HG03469 (cell line): ENCODE data around the gene RNF180.
"Not testable (repeated sequence)": the region's sequence is repeated elsewhere in the genome, so short reads cannot be mapped to it uniquely, and the experiment has no call there.

Experiments
- ATAC-seq: cut with Tn5 transposase; IDR thresholded peaks from one replicate; pipeline ENCODE4 v1.9.1; 2021; ENCODE audit warnings: mild to moderate bottlenecking, moderate library complexity, moderate number of reproducible peaks; ENCODE audit not compliant: unreplicated experiment

Gene RNF180

GRCh38 chr5:64176301-64176700 lies 10.7 kb downstream of the RNF180 start:
- no peak for ATAC-seq

- ATAC-seq: no peak
These were observed 15.2 kb downstream of the RNF180 start for GRCh38 chr5:64180661-64181343.

- no peak for ATAC-seq
These were observed 15.8 kb downstream of the RNF180 start for GRCh38 chr5:64181440-64181839.

- no peak for ATAC-seq
These were observed 18.3 kb downstream of the RNF180 start for GRCh38 chr5:64183956-64184355.

GRCh38 chr5:64184832-64185231 lies 19.2 kb downstream of the RNF180 start:
- no peak for ATAC-seq

GRCh38 chr5:64188776-64189175 lies 23.1 kb downstream of the RNF180 start:
- no peak for ATAC-seq

GRCh38 chr5:64190562-64191306 lies 25.1 kb downstream of the RNF180 start:
- ATAC-seq: no peak

GRCh38 chr5:64195981-64196380 lies 30.3 kb downstream of the RNF180 start:
- no peak for ATAC-seq

GRCh38 chr5:64199425-64199824 lies 33.8 kb downstream of the RNF180 start:
- no peak for ATAC-seq

GRCh38 chr5:64201996-64202395 lies 36.4 kb downstream of the RNF180 start:
- ATAC-seq: no peak

- no peak for ATAC-seq
These were observed 41.0 kb downstream of the RNF180 start for GRCh38 chr5:64206653-64207052.

GRCh38 chr5:64207978-64208377 lies 42.3 kb downstream of the RNF180 start:
- ATAC-seq: no peak

GRCh38 chr5:64209353-64209752 lies 43.7 kb downstream of the RNF180 start:
- no peak for ATAC-seq

GRCh38 chr5:64210866-64211265 lies 45.2 kb downstream of the RNF180 start:
- no peak for ATAC-seq

- ATAC-seq: no peak
These were observed 47.4 kb downstream of the RNF180 start for GRCh38 chr5:64213011-64213410.

- no peak for ATAC-seq
These were observed 47.9 kb downstream of the RNF180 start for GRCh38 chr5:64213531-64213930.

GRCh38 chr5:64214132-64214531 lies 48.5 kb downstream of the RNF180 start:
- ATAC-seq: no peak

- no peak for ATAC-seq
These were observed 56.3 kb downstream of the RNF180 start for GRCh38 chr5:64221911-64222310.

GRCh38 chr5:64225286-64225981 lies 59.8 kb downstream of the RNF180 start:
- ATAC-seq: not testable (repeated sequence)

- ATAC-seq: not testable (repeated sequence)
These were observed 61.5 kb downstream of the RNF180 start for GRCh38 chr5:64227131-64227537.

GRCh38 chr5:64229163-64229774 lies 63.6 kb downstream of the RNF180 start:
- no peak for ATAC-seq
